Measurements from ENCODE around the gene ZNF32.

The ZNF32 gene

DNA sequence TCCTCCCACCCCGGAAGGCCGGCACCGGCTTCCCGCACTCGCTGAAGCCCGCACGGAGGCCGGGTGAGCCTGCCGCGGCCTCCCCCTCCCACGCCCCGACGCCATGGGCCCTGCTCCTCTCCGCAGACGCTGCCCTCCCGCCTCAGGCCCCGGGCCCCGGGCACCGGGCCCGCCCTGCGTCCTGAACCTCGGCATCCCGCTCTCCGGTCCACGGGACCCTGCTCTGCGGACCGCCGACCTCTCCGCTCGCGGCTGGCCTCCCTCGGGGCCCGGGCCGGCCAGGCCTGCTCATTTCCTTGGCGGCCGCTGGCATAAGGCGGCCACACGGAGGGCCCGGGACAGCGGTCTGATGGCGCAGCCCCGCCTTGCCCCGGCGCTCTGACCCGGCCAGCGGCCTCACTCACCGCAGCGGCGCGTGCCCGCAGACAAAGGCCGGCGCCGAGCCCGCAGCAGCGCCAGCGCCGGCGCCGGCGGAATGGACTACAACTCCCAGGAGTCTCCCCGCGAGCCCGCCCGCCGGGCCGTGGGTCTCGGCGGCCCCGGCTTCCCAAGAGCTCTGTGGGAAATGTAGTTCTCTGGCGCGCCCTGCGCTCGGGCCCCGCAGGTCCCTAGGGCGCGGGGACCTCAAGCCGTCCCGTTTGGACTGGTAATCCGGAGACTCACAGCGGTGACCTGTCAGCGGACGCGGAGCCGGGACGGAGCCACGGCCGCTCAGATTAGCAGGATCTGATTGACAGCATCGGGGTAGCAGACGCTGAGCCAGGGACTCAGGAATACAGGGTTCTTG is at the start of gene ZNF32:
Gene ZNF32, minus strand, starts transcription at position 484 of the 787 bp plus-strand sequence. CDS start 2,748 bp downstream, outside the sequence.
- DNase-seq (ENCODE audit: low spot score): peak; percentile 13

DNA sequence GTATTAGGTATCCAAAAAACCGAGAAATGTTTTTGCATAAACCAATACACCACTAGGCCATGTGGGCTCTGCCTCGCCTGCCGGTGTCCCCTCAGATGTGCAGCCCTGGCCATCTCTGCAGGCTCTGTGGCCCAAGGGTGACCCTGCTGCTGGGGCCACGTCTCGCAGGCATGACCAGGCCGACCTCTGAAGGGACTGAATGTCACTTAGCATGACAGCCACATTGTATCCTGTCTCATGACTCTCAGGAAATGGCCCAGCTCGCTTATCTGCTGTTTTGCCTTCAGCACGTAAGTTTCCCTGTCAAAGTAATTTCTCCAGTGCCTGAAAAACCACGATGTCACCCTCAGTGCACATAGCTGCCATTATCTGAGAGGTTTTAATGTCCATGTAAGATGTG is 49.5 kb upstream of the ZNF32 start:
- no peak for DNase-seq (ENCODE audit: low spot score)

DNA sequence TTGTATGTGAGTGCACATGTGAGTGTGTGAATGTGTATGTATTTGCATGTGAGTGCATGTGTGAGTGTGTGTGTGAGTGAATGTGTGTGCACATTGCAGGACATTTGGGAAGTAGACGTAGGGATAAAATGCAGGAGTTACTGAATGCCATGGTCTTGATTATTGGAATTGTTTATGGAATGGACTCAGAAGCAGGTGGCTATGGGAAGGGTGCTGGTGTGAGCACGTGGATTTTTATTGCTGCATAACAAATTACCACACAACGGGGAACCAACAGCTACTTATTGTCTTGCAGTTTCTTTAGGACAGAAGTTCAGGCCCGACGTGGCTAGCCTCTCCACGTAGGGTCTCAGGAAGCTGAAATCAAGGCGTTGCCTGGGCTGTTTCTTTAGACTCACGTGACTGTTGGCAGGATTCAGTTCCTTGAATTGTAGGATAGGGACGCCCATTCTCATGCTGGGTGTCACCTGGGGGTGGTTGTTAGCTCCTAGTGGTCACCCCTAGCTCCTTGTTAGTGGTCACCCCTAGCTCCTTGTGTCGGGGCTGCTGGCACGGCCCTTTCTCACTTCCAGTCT is 48.3 kb upstream of the ZNF32 start:
- no peak for DNase-seq (ENCODE audit: low spot score)

- DNase-seq (ENCODE audit: low spot score): no peak
Measured at GRCh38 chr10:43695730-43696129, 47.0 kb upstream of the ZNF32 start.

- DNase-seq (ENCODE audit: low spot score): no peak
Measured at GRCh38 chr10:43695321-43695720, 46.6 kb upstream of the ZNF32 start.

- no peak for DNase-seq (ENCODE audit: low spot score)
Measured at GRCh38 chr10:43694526-43694925, 45.8 kb upstream of the ZNF32 start.

- no peak for DNase-seq (ENCODE audit: low spot score)
Measured at GRCh38 chr10:43693602-43694001, 44.9 kb upstream of the ZNF32 start.

- no peak for DNase-seq (ENCODE audit: low spot score)
Measured at GRCh38 chr10:43692051-43692825, 43.6 kb upstream of the ZNF32 start.

DNA sequence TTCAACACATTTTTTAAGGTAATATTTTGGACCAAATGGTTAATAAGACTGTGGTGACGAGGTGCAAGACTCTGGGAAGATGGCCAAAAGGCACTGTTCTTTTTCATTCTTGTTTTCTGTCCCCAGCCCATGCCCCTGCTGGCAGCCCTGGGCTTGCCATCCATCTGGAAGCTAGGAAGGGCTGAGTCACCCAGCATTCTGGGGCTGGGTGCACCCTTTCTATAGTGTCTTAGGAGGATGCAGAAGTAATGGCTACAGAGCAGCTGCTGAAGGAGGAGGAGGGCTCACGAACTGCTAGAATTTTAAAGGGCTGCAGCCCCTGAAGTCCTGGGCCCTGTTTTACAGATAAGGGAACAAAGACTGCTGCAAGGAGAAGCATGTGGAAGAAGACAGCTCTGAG is 42.8 kb upstream of the ZNF32 start:
- no peak for DNase-seq (ENCODE audit: low spot score)

GRCh38 chr10:43689955-43690771 is 41.5 kb upstream of the ZNF32 start:
- peak; percentile 8 for DNase-seq (ENCODE audit: low spot score)

- DNase-seq (ENCODE audit: low spot score): no peak
Measured at GRCh38 chr10:43689618-43689954, 40.9 kb upstream of the ZNF32 start.

DNA sequence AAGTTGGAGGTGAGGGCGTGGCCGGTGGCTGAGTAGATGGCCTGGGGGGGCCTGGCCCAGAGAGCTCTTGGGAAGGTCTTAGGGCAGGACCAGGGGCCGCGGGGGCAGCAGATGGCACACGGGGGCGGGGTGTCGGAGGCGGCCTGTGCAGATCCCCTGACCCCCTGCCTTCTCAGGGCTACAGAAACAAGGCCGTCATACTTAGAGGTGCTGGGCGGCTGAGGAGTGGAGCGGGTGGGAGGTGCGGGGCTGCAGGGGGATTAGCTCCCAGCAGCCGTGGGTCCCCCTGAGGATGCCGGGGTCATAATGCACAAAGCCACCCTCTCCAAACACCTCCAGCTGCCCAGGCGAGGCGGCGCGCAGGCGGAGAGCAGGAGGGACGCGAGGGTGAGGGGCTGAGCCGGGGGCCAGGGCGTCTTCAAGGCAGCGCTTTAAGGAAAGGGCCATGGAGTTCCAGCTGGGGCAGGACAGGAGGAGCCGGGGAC is 40.4 kb upstream of the ZNF32 start:
- DNase-seq (ENCODE audit: low spot score): no peak

DNA sequence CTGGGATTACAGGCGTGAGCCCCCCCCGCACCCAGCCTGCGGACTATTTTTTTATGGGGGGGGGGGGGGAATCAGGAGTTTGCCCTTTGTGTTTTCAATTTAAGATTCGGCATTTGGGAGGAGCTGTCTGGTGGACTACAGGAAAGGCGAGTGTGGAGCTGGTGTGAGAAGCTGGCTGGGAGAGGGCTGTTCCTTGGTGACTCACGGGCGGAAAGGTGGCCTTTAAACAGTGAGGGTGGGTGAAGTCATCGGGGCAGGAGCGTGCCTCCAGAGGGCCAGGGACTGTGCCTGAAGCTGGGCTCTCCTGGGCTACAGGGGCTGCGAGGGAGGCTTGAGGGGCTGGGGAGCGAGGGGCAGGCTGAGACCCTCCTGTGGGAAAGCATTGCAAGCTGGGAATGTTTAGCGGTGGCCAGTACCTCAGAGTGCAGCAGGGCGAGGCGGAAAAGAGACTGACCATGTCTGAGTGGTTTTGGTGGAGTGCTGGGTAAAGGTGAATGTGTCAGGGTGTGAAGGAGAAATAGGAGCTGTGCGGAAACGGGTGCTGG is 39.7 kb upstream of the ZNF32 start:
- DNase-seq (ENCODE audit: low spot score): no peak

GRCh38 chr10:43687373-43687772 is 38.7 kb upstream of the ZNF32 start:
- no peak for DNase-seq (ENCODE audit: low spot score)

GRCh38 chr10:43686414-43686813 is 37.7 kb upstream of the ZNF32 start:
- no peak for DNase-seq (ENCODE audit: low spot score)

DNA sequence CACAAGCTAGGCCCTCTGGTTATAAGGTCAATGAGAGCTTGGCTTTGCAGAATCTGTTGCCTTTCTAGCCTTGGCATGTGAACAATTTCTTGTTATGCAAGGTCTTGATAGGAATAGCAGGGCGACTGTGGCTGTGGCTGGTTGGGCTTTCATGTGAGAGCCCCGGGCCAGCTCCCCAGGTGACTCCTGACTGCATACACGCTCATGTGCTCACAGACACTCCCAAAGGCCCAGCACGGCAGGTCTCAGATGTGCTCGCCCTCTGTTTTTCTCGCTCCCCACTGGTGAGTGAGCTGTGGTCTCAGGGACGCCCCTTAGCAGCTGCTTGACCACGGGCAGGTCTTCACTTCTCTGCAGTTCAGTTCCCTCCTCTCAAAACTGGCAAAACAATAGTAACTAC is 37.1 kb upstream of the ZNF32 start:
- DNase-seq (ENCODE audit: low spot score): no peak

GRCh38 chr10:43684292-43684559 is 35.5 kb upstream of the ZNF32 start:
- no peak for DNase-seq (ENCODE audit: low spot score)

DNA sequence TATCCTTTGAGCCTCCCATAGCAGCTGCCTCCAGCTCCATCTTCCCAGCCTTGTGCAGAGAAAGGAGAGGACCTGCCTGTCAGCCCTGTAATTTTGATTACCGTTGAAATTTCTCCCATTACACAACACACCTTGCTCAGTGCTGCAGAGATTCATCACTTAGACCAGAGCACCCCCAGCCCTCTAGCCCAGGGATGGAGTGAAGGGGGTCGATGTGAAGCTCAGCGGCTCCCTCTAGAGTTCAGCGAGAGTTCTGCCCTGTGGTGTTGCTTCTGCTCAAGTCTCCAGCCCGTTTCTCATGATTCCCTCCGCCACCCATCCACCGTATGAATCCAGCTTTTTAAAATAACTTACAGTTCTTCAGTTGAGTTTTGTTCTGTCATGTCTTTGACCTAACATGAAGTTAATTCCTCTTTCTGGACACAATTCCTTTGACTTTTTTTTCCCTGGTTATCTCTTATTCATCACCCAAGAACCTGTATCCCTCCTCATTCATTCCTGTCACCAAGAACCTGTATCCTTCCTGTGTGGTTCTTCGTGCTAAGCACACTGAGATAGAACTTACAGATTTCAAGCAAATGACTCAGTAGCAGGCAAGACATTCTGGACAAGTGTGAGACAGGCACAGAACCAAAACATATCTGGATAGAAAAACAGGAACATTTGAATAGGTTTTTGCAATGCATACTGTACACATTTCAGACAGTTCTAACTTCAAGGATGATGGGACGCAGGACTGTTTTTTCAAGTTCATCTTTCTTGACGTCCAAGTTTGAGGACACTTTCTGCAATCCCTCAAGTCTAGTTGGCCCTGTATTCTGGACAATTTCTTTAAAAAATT is 35.0 kb upstream of the ZNF32 start:
- DNase-seq (ENCODE audit: low spot score): no peak

GRCh38 chr10:43682956-43683355 is 34.3 kb upstream of the ZNF32 start:
- DNase-seq (ENCODE audit: low spot score): no peak

DNA sequence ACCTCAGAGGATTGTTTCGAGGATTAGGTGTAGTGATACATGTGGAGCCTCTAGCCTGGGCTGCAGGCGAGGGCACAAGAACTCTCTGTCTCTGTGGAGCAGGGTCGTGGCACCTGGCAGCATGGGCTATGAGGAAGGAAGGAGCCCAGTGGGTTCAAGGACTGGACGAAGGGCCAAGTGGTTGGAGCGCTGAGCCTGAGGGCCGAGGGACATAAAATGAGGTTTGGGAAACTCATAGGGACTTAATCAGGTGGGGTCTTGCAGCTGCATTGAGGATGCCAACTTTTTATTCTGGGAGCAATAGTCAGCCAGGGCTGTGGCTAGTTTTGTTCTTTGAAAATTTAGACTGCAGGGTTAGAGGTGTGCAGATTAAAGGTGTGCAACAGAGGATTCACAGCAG is 33.0 kb upstream of the ZNF32 start:
- no peak for DNase-seq (ENCODE audit: low spot score)

DNA sequence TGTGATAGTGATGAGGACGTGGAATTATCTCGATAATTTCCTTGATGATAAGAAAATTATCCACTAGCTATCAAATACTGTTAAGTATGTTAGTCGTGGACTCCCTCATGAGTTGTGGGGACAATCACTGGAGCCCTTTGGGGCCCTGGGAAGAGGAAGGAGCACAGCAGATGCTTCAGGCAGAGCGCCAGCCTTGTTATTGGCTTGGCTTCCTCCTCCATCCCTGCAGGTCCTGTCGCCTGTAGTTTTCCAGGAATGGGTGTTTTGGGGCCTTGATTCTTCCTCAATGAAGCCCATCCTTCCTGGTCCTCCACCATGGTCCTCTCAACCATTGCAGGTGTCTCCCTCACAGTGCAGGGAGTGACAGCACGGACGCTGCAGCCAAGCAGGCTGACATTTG is 32.5 kb upstream of the ZNF32 start:
- DNase-seq (ENCODE audit: low spot score): no peak

Data from hematopoietic multipotent progenitor cell treated with erythropoietin and hydrocortisone succinate and interleukin-3 and kit ligand, for 17 days (in vitro differentiated cells).